Measurements from ENCODE around the gene SEL1L2.

Gene SEL1L2

DNA sequence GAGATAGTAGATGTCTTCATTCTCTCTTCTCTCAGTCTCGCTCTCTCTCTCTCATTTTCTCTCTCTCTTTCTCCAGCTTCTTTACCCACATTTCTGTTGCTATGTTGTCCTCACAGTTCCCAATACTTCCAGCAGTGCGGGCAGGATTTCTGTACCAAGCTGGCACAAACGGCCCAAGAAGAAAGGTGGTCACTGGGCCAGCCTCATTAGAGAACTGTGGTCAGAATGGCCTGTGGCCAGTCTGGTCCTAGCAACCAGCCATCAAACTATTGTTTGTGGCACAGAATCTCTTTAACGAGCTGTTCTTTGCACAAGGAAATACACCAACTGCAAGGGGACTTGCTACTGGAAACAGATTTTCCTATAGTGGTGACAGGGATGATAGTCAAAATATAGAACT, 81.3 kb downstream of the SEL1L2 start:
- POLR2A ChIA-PET = no interaction called here
- no peak overlapping the region for H3K4me3 ChIP-seq (ENCODE audit: low read depth, low read length)
- CTCF ChIA-PET = interaction anchor here (0.8 kb wide), 1 partner anchor 33 kb away, joined by 3 read pairs; no protein-coding TSS in a partner anchor

DNA sequence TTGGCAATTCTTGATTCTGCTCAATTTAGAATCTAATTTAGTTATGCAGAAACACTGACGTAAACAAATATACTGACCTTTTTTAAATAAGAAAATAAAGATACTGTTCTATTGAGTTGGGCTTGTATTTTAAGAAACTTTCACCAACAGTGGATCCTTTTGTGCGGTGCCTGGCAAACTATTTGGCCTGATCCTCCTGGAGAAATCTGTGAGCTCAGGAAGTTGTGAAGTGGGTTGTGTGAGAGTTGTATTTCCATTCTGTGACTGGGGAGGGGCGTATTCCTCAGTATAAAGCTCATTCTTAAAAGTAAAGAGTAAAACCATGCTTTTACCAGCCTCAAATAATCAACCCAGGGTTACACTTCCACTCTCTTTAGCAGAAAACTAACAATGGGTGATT, 85.6 kb downstream of the SEL1L2 start:
- TF ChIP-seq ZNF24 (tag by site-specific recombination; IDR thresholded peaks at IDR 0.05) (no peak), ZNF391 (tag by site-specific recombination; IDR thresholded peaks at IDR 0.05; ENCODE audit: borderline replicate concordance, low read depth) (no peak), TCF7L2 (IDR thresholded peaks at IDR 0.05; ENCODE audit: borderline replicate concordance, low read depth, low read length) (no peak), ZNF670 (tag by site-specific recombination; IDR thresholded peaks at IDR 0.05; ENCODE audit: low read depth) (no peak), ZNF239 (tag by site-specific recombination; IDR thresholded peaks at IDR 0.05) (no peak)
- TF ChIP-seq, protein P1, sequence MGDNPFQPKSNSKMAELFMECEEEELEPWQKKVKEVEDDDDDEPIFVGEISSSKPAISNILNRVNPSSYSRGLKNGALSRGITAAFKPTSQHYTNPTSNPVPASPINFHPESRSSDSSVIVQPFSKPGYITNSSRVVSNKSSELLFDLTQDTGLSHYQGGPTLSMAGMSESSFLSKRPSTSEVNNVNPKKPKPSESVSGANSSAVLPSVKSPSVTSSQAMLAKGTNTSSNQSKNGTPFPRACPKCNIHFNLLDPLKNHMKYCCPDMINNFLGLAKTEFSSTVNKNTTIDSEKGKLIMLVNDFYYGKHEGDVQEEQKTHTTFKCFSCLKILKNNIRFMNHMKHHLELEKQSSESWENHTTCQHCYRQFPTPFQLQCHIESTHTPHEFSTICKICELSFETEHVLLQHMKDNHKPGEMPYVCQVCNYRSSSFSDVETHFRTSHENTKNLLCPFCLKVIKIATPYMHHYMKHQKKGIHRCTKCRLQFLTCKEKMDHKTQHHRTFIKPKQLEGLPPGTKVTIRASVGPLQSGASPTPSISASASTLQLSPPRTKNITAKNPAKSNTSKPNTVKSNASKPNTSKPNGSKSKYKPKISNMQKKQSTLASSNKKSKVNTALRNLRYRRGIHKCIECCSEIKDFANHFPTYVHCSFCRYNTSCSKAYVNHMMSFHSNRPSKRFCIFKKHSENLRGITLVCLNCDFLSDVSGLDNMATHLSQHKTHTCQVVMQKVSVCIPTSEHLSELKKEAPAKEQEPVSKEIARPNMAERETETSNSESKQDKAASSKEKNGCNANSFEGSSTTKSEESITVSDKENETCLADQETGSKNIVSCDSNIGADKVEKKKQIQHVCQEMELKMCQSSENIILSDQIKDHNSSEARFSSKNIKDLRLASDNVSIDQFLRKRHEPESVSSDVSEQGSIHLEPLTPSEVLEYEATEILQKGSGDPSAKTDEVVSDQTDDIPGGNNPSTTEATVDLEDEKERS (tag by site-specific recombination; IDR thresholded peaks at IDR 0.05) = no peak
- TF ChIP-seq, protein P2, sequence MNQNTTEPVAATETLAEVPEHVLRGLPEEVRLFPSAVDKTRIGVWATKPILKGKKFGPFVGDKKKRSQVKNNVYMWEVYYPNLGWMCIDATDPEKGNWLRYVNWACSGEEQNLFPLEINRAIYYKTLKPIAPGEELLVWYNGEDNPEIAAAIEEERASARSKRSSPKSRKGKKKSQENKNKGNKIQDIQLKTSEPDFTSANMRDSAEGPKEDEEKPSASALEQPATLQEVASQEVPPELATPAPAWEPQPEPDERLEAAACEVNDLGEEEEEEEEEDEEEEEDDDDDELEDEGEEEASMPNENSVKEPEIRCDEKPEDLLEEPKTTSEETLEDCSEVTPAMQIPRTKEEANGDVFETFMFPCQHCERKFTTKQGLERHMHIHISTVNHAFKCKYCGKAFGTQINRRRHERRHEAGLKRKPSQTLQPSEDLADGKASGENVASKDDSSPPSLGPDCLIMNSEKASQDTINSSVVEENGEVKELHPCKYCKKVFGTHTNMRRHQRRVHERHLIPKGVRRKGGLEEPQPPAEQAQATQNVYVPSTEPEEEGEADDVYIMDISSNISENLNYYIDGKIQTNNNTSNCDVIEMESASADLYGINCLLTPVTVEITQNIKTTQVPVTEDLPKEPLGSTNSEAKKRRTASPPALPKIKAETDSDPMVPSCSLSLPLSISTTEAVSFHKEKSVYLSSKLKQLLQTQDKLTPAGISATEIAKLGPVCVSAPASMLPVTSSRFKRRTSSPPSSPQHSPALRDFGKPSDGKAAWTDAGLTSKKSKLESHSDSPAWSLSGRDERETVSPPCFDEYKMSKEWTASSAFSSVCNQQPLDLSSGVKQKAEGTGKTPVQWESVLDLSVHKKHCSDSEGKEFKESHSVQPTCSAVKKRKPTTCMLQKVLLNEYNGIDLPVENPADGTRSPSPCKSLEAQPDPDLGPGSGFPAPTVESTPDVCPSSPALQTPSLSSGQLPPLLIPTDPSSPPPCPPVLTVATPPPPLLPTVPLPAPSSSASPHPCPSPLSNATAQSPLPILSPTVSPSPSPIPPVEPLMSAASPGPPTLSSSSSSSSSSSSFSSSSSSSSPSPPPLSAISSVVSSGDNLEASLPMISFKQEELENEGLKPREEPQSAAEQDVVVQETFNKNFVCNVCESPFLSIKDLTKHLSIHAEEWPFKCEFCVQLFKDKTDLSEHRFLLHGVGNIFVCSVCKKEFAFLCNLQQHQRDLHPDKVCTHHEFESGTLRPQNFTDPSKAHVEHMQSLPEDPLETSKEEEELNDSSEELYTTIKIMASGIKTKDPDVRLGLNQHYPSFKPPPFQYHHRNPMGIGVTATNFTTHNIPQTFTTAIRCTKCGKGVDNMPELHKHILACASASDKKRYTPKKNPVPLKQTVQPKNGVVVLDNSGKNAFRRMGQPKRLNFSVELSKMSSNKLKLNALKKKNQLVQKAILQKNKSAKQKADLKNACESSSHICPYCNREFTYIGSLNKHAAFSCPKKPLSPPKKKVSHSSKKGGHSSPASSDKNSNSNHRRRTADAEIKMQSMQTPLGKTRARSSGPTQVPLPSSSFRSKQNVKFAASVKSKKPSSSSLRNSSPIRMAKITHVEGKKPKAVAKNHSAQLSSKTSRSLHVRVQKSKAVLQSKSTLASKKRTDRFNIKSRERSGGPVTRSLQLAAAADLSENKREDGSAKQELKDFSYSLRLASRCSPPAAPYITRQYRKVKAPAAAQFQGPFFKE (tag by site-specific recombination; IDR thresholded peaks at IDR 0.05; ENCODE audit: borderline replicate concordance) = no peak
- Histone ChIP-seq H3K27ac (ENCODE audit: extremely low read depth, low read depth, low read length) (no peak overlapping the region), H3K4me1 (ENCODE audit: control insufficient read depth, insufficient read depth, low read length) (no peaks in the 10 kb centered on the region), H3K36me3 (ENCODE audit: control insufficient read depth in 2 of 2, insufficient read depth in 1 of 2, low read length in 2 of 2) (no peaks in the 10 kb centered on the region), H3K4me3 (ENCODE audit: low read depth, low read length) (no peak overlapping the region), H3K9me3 (ENCODE audit: control insufficient read depth, insufficient read depth, low read depth, low read length) (no peaks in the 10 kb centered on the region)
- POLR2A ChIA-PET = no interaction called here
- CTCF ChIA-PET = interaction anchor here (0.6 to 0.7 kb wide), 3 partner anchors 29 to 151 kb away, joined by 4 to 6 read pairs (median 4); no protein-coding TSS in a partner anchor

More for the DNA sequence above, 81.3 kb downstream of the SEL1L2 start:
- H3K36me3 ChIP-seq (ENCODE audit: control insufficient read depth in 2 of 2, insufficient read depth in 1 of 2, low read length in 2 of 2) = no peaks in the 10 kb centered on the region
- H3K27ac ChIP-seq (ENCODE audit: extremely low read depth, low read depth, low read length) = no peak overlapping the region
- no peak for TF ChIP-seq ZNF140 (tag by site-specific recombination; IDR thresholded peaks at IDR 0.05)
- TF ChIP-seq ZNF747 (tag by site-specific recombination; IDR thresholded peaks at IDR 0.05) = no peak
- H3K4me1 ChIP-seq (ENCODE audit: control insufficient read depth, insufficient read depth, low read length) = no peaks in the 10 kb centered on the region
- no peaks in the 10 kb centered on the region for H3K9me3 ChIP-seq (ENCODE audit: control insufficient read depth, insufficient read depth, low read depth, low read length)

DNA sequence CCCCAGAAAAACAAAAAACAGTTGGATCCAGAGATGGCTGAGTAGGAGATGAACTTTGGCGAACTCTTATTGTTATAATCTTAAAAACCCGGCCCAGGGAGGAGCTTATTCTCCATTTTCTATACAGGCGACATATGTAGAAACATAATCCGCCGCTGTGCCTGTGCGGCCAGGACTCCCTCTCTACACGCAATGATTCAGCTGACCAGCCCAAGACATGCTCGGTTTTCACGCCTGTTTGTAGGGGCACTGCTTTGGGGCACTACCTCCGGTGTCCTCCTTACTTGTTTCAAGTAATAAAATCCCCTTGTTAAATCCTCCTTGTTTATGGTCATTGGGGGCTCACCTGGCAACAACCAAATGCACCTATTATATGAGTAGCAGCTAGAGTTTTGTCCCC, 89.9 kb downstream of the SEL1L2 start:
- Histone ChIP-seq H3K36me3 (ENCODE audit: control insufficient read depth in 2 of 2, insufficient read depth in 1 of 2, low read length in 2 of 2) (no peaks in the 10 kb centered on the region), H3K4me1 (ENCODE audit: control insufficient read depth, insufficient read depth, low read length) (no peaks in the 10 kb centered on the region), H3K27ac (ENCODE audit: extremely low read depth, low read depth, low read length) (no peak overlapping the region), H3K9me3 (ENCODE audit: control insufficient read depth, insufficient read depth, low read depth, low read length) (no peaks in the 10 kb centered on the region), H3K4me3 (ENCODE audit: low read depth, low read length) (no peak overlapping the region)
- ChIA-PET POLR2A (no interaction called here), CTCF (interaction anchor here (0.7 kb wide), 1 partner anchor 26 kb away, joined by 3 read pairs; no protein-coding TSS in a partner anchor)
- no peak for TF ChIP-seq ZNF571 (tag by site-specific recombination; IDR thresholded peaks at IDR 0.05)
- no peak for TF ChIP-seq ZNF768 (tag by site-specific recombination; IDR thresholded peaks at IDR 0.05)
- TF ChIP-seq MZF1 (tag by site-specific recombination; IDR thresholded peaks at IDR 0.05; ENCODE audit: borderline replicate concordance) = no peak
- no peak for TF ChIP-seq ZNF473 (tag by site-specific recombination; IDR thresholded peaks at IDR 0.05)
- TF ChIP-seq HOXC10 (CRISPR knock-in tag; IDR thresholded peaks at IDR 0.05) = no peak
- no peak for TF ChIP-seq ZNF146 (tag by site-specific recombination; IDR thresholded peaks at IDR 0.05)
- TF ChIP-seq, protein P3, sequence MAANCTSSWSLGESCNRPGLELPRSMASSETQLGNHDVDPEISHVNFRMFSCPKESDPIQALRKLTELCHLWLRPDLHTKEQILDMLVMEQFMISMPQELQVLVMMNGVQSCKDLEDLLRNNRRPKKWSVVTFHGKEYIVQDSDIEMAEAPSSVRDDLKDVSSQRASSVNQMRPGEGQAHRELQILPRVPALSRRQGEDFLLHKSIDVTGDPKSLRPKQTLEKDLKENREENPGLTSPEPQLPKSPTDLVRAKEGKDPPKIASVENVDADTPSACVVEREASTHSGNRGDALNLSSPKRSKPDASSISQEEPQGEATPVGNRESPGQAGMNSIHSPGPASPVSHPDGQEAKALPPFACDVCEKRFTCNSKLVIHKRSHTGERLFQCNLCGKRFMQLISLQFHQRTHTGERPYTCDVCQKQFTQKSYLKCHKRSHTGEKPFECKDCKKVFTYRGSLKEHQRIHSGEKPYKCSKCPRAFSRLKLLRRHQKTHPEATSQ (tag by site-specific recombination; IDR thresholded peaks at IDR 0.05) = no peak
- TF ChIP-seq, protein P4, sequence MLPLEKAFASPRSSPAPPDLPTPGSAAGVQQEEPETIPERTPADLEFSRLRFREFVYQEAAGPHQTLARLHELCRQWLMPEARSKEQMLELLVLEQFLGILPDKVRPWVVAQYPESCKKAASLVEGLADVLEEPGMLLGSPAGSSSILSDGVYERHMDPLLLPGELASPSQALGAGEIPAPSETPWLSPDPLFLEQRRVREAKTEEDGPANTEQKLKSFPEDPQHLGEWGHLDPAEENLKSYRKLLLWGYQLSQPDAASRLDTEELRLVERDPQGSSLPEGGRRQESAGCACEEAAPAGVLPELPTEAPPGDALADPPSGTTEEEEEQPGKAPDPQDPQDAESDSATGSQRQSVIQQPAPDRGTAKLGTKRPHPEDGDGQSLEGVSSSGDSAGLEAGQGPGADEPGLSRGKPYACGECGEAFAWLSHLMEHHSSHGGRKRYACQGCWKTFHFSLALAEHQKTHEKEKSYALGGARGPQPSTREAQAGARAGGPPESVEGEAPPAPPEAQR (tag by site-specific recombination; IDR thresholded peaks at IDR 0.05) = no peak
